ENCODE data around the gene R3HDML.
"Not testable (repeated sequence)": the region's sequence is repeated elsewhere in the genome, so short reads cannot be mapped to it uniquely, and the experiment has no call there.

Gene R3HDML, protein sequence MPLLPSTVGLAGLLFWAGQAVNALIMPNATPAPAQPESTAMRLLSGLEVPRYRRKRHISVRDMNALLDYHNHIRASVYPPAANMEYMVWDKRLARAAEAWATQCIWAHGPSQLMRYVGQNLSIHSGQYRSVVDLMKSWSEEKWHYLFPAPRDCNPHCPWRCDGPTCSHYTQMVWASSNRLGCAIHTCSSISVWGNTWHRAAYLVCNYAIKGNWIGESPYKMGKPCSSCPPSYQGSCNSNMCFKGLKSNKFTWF

DNA sequence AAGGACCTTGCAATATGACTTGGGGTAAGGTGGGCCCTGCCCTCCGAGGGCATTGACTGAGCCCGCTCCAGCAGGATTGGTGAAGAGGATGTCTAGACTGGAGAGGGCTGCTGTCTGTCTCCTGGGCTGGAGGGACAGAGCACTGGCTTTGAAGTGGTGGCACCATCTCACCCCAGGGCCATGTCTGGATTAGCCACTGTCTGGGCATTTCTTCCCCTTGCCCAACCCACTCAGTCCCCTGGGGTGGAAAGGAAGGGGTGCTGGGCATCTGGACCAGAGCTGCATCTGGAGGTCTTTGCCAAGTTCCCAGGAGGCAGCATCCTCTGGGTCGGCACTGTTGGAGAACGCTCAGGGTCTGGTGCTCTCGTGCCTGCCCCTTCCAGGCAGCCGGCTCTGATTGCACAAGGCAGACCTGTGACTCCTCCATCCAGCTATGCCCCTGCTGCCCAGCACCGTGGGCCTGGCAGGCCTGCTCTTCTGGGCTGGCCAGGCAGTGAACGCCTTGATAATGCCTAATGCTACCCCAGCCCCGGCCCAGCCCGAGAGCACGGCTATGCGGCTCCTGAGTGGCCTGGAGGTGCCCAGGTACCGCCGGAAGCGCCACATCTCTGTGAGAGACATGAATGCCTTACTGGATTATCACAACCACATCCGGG lies at the start of gene R3HDML:
Gene R3HDML (plus strand): TSS at position 319 of the 656 bp plus-strand sequence. CDS start 115 bp downstream, at position 434.
- no peak for DNase-seq

DNA sequence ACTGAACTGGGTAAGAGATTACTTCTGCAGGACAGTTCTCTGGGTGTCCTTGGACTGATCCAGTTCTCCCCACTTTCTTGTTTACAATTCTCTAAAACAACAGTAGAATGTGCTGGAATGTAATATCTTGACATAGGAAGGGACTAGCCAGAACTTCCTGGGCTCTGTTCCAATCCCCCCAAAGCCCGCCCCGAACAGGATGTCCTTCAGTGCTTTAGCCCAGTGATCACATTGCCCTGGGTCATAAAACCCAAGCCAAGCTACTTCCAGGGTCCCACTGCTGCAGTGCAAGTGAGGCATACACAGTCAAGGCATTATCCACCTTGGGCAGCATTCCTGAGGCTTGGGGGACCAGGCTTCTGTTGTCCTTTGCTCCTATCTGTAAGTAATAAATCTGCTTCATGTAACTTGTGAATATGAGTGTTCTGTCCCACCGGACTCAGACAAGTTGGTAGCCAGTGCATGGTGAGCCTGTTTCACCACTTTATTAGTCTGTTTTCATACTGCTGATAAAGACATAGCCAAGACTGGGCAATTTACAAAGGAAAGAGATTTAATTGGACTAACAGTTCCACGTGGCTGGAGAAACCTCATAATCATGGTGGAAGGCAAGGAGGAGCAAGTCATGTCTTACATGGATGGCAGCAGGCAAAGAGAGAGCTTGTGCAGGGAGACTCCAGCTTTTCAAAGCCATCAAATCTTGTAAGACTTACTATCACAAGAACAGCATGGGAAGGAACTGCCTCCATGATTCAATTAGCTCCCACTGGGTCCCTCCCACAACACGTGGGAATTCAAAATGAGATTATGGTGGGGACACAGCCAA lies 49.4 kb upstream of the R3HDML start:
- no peak for DNase-seq

DNA sequence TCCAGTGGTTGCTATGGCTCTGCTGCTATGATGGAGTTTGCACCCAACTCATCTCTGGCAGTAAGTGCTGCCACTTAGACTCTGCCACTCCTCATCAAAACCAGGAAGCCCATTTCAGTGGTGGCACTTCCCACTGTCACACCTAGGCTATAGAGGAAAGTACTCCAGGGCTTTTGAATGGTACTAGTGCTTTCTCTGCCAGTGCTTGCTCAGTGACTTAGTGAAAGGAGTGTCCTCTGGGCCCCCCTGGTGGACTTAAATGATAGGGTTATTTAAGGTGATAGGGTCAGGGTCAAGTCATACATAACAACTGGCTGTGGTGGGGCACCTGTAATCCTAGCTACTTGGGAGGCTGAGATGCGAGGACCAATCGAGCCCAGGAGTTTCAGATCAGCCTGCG lies 48.6 kb upstream of the R3HDML start:
- no peak for DNase-seq

DNA sequence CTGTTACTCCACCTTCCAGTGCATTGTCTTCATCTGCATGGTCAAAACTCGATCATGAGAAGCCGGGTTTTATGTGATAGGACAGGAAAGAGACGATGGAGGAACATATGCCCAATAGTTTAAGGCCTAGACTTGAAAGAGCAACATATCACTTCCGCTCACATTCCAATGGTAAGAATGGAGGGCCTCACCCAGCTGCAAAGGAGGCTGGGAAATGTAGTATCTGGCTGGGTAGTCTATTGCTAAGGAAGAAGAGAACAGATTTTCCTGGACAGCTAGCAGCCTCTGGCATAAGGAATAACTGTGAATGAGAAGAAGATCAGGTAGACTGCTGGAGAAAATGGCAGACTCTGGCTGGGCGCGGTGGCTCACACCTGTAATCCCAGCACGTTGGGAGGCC lies 45.1 kb upstream of the R3HDML start:
- DNase-seq = no peak

DNA sequence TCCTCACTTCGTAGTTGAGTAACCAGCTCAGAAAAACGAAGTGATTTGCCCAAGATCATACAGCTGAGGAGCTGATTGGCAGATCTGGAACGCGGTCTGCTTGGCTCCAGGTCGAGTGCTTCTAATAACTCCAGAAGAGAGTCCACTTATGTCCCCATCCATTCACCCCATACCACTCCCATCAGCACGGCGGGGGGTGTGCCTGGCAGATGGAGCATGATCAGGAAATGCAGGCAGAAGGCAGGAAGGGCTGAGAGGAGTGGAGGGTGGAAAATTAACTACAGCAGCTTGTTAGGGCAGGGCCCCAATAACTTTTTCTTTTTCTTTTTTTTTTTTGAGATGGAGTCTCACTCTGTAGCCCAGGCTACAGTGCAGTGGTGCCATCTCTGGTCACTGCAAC lies 40.8 kb upstream of the R3HDML start:
- DNase-seq = no peak

DNA sequence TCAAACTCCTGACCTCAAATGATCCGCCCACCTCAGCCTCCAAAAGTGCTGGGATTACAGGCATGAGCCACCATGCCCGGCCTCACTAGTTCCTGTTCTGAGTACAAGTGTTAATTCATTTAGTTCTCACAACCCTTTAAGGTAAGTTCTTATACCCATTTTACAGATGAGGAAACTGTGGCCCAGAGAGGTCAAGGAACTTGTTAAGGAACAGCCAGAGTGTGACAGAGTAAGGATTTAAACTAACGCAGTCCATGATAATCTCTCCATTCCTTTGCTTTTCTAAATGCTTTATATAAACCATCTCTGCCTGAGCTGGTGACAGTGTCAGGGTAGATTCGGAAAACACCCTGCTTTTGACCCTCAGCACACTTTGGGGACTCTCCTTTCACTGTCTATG lies 39.1 kb upstream of the R3HDML start:
- DNase-seq = no peak

DNA sequence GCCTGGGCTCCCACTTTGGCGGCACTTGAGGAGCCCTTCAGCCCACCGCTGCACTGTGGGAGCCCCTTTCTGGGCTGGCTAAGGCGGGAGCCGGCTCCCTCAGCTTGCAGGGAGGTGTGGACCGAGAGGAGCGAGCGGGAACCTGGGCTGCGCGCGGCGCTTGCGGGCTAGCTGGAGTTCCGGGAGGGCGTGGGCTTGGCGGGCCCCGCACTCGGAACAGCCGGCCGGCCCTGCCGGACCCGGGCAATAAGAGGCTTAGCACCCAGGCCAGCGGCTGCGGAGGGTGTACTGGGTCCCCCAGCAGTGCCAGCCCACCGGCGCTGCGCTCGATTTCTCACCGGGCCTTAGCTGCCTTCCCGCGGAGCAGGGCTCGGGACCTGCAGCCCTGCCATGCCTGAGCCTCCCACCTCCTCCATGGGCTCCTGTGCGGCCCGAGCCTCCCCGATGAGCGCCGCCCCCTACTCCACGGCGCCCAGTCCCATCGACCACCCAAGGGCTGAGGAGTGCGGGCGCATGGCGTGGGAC lies 37.8 kb upstream of the R3HDML start:
- DNase-seq = not testable (repeated sequence)

DNA sequence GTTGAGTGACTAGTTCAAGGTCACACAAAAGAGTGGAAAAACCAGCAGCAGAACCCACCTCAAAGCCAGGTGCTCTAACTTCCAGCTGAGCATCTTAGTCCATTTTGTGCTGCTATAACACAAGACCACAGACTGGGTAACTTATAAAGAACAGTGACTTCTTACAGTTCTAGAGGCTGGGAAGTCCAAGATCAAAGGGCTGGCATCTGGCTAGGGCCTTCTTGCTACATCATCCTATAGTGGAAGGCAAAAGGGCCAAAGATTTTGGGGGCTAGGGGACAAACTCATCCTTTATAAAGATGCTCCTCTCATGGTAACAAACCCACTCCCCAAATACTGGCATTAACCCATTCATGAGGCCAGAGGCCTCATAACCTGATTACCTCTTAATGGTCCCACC lies 35.6 kb upstream of the R3HDML start:
- DNase-seq = no peak

DNA sequence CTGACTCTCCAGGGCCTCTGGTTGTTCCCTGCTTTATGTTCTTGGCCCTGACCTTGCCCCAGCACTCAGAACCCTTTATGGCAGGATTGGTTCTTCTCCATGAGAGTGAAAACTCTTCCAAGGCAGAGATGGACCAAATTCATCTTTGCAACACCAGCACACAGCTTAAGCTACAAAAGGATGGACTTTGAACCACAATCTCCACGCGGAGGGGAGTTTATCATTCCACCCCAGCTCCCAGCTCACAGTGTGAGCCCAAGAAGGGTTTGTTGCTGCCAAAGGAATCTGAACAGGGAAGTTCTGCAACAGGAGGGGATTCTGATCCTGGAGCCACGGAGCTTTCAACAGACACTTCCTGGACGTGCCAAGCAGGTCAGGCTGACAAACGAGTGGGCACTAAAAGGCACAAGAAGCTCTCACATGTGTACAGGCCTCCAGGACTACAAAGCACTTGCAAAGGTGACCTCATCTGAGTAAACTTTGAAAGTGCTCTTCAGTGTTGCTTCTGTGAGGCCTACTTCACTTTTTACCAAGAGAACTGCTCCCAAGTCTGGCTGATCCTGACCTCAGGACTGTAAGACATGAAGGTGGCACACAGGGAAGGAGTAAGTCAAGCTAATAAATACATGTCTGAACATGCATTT lies 34.7 kb upstream of the R3HDML start:
- DNase-seq = no peak

DNA sequence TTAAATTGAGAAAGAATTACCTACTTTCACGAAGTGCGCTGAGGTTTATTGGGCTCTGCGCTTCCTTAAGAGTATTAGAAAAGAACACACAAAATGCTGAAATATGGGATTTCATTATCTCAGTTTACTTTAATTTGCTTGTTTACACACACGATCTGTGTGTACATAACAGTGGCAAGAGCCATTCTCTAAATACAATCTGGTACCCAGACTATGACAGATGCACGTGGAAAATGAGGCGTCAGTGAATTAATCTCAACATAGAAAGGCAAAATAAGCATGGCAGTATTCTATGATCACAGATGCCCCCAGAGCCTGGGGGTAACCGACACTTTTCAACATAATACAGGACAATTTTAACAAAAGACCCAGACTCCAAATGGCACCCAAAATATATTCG lies 34.1 kb upstream of the R3HDML start:
- no peak for DNase-seq

DNA sequence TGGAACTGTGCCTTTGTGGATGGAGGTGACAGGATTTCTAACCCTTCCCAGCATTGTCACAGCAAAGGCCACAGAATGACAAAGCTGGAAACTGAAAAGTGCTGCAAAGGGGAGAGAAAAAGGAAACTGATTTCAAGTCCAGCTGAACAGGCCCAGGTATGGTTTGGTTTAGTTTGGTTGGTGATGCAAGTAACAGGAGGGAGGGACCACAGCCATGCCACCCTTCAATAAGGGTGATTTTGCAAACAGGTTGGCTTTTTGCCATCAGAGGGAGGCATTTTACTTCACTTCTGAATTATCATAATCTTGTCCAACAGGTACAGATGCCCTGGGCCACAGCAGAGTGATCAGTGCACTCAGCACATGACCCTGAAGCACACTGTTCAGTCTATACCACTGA lies 32.5 kb upstream of the R3HDML start:
- DNase-seq = no peak

DNA sequence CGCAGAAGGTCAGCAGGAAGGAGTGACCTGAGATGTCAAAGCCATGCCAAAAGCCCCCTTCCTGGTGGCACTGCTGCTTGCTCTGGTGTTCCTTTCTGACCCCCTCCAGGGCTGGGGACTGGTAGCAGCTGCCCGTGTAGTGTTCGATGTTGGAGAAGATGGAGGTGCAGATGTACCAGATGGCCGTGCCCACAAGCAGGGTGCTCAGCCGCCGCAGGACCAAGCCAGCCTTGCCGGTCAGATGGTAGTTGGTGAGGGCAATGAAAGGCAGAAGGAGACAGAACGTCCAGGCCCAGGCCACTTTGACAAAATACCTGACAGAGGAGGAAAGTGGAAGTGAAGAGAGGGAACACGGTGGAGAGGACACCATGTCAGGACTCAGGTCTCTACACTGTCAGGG lies 29.9 kb upstream of the R3HDML start:
- no peak for DNase-seq

DNA sequence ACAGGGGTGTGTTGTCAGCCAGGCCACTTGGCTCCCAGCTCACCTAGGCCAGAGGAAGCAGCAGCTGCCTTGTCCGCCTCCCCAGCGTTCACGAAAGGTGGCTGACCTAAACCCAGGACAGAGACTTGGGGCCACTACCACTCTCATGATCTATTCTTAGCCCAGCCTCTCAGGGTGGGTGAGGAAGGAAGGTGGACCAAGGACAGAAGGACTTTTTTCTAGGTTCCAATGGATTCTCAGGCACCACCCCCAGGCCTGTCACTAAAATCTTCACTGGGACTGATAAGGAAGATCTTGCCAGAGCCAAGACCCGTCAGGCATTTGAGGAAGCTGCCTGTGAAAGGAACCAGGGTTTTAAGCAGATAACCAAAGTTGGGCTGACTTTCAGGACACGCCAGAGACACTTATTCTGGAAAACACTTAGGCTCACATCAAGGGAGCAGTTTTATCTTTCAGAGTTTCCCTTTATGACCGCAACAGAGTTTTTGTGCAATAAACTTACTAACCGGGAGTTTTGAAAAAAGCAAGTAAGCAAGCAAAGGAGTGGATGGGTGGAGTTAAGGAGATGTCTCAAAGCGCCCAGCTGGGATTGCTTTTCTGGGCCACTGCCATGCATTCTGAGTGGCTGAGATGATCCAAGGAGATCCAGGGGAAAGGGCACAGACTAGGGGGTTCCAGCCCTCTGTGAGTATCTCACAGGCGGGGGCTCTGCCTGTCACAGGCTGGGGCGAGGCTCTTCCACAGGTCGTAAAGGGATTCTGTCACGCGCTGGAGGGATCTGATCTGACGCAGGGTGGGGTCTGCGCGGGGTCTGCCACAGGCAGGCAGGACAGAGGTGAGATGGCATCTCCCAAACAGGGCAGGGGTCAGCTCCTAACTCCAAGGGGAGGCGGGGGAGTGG lies 26.8 kb upstream of the R3HDML start:
- DNase-seq = no peak

DNA sequence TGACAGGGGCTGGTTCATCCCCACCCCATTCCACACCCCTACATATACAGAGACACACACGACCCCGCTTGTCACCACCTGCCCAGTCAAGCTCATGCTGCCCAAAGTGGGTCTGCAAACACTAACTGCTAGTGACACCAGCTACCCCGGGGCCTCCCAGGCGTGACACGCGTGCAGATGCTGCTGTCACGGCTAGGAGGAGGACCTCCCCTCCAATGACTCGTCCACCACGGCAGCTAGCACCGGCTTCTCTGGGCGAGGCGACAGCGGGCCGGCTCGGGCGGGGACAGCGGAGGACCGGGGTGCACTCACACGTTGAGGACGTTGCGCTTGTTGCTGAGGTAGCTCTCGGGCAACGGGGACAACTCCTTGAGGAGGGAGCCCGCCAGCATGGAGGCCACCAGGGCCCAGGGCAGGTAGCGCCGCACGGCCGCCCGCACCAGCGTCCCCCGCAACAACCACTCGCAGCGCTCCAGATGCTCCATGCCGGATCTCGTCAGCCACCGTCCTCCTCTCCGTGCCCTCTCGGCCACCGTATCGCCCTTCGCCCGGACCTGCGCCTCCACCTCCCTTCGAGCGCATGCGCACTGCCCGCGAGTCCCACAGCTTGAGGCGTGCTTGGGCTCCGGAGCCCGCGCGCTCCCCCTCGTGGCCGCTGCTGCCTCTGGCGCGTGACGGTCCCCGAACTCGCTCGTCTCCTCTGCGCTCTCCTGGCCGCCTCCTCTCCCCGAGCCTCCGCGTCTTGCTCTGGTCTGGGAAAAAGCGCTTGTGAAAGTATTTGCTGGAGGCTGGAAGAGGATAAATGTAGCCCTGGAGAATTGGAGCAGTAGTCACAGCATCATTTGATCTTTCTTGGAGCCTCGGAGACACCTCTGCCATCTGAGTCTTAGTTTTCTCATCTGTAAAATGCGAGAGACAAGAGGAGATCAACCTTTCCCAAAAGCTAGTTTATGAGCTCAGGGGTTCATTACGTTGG lies 25.9 kb upstream of the R3HDML start, which contains the start of gene FITM2:
Gene FITM2 (minus strand): TSS at position 539 of the 976 bp plus-strand sequence. CDS start 54 bp downstream, at position 485.
- DNase-seq = peak; percentile 97

DNA sequence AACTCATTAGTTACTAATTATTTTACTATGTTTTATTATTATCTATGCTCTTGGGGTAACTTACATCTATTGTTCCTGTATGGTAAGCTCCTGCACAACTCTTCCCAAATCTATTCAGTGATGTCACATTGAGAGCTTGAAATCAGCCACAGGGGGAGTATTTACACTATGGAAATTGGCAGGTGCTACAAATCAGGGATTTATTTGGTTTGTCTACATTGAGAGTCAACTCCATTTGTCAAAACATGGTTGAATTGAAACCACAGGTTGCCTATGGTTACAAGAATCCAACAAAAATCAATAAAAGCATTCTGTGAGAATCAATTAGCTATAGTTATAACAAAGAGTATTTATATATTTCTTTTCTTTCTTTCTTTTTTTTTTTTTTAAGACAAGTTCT lies 22.0 kb upstream of the R3HDML start:
- DNase-seq = no peak

DNA sequence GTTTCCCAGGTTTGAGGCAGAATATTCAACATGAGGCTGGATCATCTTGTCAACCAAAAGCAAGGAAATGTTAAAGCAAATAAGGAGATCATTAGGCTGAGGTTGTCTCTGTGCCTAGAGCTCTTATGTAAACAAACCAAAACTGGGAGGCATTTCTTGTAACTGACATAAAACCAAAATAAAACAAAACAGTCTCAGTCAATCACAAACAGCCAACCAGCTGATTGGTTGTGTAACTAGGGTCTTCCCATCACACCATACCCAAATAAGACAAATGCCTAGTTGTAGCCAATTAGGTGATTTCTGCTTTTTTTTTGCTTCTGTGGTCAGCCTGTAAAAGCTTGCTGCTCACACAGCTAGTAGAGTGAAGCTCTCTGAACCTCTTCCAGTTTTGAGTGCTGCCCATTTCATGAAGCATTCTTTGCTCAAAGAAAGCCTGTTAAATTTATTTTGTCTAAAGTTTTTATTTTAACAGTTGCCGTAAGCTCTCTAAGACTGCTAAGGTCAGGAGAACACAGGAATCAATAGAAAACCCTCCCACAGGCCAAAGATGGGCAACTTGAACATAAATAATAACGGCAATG lies 16.9 kb upstream of the R3HDML start:
- no peak for DNase-seq

DNA sequence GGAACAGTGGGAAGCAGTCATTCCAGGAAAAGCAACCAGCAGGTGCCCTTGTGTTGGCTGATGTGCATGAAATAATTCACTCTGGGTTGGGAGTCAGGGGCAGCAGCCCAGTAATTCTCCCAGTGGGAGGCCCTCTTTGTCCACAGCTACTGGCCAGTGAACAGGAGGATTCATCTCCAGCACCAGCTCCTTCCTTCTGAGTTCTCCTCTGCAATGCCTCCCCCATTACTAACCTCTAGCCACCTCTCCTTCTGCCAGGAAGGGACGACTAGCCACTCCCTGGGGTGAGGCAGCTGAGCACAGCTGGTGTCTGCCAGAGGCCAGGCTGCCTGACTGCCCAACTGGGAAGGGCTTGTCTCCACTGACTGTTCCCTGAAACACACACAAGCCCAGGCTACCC lies 12.5 kb upstream of the R3HDML start:
- DNase-seq = no peak

DNA sequence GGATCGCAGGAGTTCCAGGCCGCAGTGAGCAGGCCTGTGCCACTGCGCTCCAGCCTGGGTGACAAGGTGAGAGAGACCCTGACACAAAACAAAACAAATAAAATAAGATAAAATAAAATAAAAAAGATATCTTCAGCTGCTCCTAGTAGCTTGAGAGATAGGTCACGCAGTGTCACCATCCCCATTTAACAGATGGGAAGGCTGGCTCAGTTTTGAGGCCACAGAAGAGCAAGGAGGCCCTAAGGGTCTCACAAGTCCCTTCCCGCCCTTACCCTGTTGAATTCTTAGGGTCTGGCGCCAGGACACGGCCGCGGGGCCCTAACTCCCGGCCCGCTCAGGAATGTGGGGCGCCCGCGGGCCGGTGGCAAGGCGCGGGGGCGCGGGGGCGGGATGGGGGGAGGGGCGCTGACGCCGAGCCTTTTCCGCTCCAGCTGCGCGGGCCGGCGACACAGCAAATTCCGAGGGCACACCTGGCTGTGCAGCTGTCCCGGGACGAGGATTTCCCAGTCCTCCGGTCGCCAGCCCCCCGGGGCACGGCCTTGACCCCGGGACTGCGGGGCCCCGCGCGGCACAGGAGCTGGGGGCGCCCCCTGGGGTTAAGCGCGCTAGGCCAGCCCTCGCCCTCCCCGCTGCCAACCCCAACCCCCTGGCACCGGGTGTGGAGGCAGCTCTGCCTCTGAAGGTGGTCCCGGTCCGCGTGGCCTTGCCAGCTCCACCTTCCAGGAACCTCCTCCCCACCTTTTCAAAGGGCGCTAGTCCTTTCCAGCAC lies 10.3 kb upstream of the R3HDML start:
- DNase-seq = no peak

DNA sequence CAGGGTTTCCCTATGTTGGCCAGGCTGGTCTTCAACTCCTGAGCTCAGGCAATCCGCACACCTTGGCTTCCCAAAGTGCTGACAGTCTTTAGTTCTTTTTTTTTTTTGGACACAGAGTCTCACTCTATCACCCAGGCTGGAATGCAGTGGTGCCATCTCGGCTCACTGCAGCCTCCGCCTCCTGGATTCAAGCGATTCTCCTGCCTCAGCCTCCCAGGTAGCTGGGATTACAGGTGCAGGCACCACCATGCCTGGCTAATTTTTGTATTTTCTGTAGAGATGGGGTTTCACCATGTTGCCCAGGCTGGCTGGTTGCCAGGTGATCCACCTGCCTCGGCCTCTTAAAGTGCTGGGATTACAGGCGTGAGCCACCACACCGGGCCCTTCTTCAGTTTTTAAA lies 9.1 kb upstream of the R3HDML start:
- DNase-seq = not testable (repeated sequence)

DNA sequence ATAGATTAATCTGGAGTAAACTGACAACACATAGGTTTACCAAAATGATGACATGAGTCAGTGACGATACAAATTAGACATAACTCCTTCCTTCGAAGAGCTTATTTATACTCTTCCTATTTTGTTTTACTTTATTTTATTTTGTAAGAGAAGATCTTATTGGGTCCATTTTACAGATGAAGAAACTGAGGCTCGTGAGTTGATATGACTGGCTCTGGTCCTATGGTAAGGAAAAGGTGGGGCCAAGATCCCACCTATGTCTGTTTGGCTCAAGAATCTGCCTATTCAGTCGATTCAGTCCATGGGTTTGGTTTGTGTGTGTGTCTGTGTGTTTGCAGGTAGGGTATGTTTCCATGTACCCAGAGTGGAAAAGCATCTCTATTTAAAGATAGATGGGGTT lies 8.4 kb upstream of the R3HDML start:
- DNase-seq = no peak

Data from NK-92 treated with Interleukin-12 subunit alpha and Interleukin-12 subunit beta, amount 100 ng/mL, for 24 hours (cell line).